Fibroblast of pulmonary artery (primary cell): Measurements from ENCODE around the gene NR1D2.

Experiments
- DNase-seq: peaks from one replicate; pipeline ENCODE4 v3.0.0-alpha.2; 2010; ENCODE audit warnings: low read depth
- H3K4me3 ChIP-seq: replicated peaks from 2 replicates; pipeline ENCODE4 v1.5.1; 2011; ENCODE audit warnings: low read depth, mild to moderate bottlenecking, control low read depth, low read length, moderate library complexity
- TF ChIP-seq, protein P1 (sequence below): IDR thresholded peaks from 2 replicates; pipeline ENCODE4 v1.5.1; 2011; ENCODE audit warnings: mild to moderate bottlenecking, control low read depth, low read length, inconsistent platforms; ENCODE audit errors: missing control alignments

NR1D2 gene

DNA sequence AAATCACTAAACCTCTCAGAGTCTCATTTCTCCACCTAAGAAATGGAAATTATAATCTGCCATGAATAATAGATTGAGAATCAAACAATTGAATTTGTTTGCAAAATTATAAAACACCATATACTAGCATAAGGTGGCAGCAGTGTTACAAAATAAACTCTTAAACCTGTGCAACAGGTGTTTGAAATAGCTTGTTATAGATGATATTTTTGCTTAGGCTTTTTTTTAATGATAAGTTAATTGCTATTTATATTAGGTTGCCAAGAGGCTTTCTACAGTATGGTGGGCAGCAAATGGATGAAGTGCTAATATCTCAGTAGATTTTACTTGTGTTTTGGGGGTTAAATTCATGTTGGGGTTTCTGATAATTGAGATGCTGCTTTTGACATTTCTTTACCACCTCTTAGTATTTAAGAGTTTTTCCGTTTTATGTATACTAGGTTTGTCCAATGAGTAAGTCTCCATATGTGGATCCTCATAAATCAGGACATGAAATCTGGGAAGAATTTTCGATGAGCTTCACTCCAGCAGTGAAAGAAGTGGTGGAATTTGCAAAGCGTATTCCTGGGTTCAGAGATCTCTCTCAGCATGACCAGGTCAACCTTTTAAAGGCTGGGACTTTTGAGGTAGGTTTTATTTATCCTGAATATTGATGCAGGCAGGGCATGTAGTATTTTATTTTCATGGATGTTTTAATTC, 19.6 kb downstream of the NR1D2 start:
- DNase-seq: no peak
- TF ChIP-seq, protein P1, sequence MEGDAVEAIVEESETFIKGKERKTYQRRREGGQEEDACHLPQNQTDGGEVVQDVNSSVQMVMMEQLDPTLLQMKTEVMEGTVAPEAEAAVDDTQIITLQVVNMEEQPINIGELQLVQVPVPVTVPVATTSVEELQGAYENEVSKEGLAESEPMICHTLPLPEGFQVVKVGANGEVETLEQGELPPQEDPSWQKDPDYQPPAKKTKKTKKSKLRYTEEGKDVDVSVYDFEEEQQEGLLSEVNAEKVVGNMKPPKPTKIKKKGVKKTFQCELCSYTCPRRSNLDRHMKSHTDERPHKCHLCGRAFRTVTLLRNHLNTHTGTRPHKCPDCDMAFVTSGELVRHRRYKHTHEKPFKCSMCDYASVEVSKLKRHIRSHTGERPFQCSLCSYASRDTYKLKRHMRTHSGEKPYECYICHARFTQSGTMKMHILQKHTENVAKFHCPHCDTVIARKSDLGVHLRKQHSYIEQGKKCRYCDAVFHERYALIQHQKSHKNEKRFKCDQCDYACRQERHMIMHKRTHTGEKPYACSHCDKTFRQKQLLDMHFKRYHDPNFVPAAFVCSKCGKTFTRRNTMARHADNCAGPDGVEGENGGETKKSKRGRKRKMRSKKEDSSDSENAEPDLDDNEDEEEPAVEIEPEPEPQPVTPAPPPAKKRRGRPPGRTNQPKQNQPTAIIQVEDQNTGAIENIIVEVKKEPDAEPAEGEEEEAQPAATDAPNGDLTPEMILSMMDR: no peak
- no peak overlapping the region for H3K4me3 ChIP-seq

DNA sequence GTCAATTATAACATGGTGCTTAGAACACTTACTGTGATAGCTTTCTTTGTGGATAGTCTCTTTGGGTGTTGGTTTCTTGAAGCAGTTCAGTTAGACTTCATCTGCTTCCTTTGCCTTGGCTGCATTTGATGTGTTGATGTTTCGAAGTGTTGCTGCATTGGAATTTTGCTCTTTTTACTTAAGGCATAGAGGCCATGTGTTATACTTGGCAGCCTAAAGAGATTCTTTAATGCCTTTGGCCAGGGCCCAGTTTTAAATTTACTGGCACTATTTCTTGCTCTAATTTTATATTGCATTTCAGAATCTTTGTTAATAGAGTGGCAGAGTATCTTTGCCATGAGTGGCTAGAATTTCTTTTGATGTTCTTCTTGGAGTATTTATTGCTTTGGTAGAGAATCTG, 21.2 kb downstream of the NR1D2 start:
- no peak overlapping the region for H3K4me3 ChIP-seq
- TF ChIP-seq, protein P1: no peak
- peak; percentile 49 for DNase-seq

DNA sequence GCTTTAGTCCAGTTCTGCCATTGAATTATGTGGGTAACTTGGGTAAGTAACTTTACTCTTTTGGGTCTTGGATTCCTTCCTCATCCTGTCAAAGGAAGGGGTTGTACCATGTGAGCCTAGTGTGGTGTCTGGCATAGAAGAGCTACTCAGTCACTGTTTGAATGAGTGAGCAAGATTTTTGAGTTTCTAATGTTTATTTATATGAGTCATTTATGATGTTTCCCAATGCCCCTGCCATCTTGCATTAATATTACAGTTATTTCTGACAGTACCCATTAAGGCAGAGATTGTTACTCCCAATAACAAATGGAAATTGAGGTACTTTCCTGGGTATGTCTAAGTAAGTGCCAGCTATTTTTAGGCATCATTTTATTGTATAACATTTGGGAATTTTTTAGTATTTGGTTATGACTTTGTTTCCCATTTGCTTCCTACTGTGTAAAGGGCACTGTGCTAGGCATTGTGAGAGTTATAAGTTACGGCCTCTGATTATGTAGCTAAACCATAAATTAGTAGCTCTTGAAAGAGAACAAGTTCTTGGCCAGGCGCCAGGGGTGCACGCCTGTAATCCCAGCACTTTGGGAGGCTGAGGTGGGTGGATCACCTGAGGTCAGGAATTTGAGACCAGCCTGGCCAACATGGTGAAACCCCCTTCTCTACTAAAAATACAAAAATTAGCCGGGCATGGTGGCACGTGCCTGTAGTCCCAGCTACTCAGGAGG, 23.5 kb downstream of the NR1D2 start:
- TF ChIP-seq, protein P1: no peak
- no peak overlapping the region for H3K4me3 ChIP-seq
- peak; percentile 37 for DNase-seq

DNA sequence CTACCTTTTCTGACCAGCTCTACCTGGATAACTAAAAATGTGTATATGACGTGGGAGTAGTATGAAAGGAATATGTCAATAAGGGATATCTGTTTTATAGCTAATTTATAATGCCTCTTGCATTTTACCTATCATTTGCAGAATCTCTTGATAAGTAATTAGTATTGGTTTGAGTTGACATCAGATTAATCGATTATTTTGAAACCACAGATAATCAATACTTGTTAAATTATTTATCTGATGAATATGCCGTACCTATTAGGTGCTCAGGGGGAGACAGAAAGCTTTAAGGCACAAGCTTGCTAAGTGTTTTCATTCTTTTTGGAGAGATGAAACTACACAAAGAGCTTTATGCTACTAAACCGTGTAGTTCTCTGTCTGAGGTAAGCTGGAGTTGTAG, 24.3 kb downstream of the NR1D2 start:
- H3K4me3 ChIP-seq: no peak overlapping the region
- DNase-seq: no peak
- TF ChIP-seq, protein P1: no peak

DNA sequence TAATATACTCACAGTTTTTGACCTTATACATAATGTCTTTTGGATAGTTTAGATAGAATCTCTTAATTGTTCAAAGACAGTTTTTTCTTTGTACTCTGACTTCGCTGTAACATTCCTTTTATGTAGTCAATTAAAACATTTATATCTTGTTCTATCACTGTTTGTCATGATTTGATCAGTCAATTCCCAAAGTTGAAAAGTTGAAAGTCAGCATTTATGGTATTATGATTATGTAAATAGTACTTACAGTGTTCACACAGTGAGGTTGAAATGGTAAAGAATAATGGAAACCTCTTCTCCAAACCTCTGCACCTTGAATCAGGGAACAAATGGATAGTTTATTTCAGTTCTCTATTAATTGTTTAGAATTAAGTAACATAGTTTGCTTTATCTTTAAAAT, 26.6 kb downstream of the NR1D2 start:
- H3K4me3 ChIP-seq: no peak overlapping the region
- no peak for DNase-seq
- TF ChIP-seq, protein P1: no peak

DNA sequence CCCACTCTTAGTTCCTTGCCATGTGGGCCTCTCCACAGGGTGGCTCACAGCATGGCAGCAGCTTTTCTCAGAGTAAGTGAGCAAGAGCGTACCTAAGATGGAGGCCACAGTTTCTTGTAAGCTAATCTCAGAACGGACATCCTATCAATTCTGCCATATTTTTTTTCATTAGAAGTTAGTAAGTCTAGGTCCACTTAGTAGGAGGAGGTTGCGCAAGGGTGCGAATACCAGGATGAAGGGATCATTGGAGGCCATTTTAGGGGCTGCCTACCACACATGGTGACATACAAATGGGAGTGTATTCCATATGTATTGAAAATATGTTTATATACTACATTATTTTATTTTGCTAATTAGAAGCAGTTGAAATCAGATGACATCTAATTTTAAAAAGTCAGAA, 31.5 kb downstream of the NR1D2 start:
- no peak for DNase-seq
- TF ChIP-seq, protein P1: no peak
- no peak overlapping the region for H3K4me3 ChIP-seq
